HUES64 (cell line): ENCODE data around the gene TACR1.

Experiments used
- H3K27ac ChIP-seq: 2 replicates; pipeline ENCODE4 v1.7.0; 2013; ENCODE audit warnings: low read depth, low read length, inconsistent platforms
- H3K27me3 ChIP-seq: 2 replicates; pipeline ENCODE4 v1.6.1; 2013; ENCODE audit warnings: mild to moderate bottlenecking, low read length; ENCODE audit not compliant: insufficient read depth
- H3K36me3 ChIP-seq: 2 replicates; pipeline ENCODE4 v1.6.1; 2013; ENCODE audit warnings: mild to moderate bottlenecking, low read length; ENCODE audit not compliant: insufficient read depth
- H3K4me1 ChIP-seq: 2 replicates; pipeline ENCODE4 v1.6.1; 2013; ENCODE audit warnings: mild to moderate bottlenecking, low read length, moderate library complexity; ENCODE audit not compliant: insufficient read depth
- H3K4me3 ChIP-seq: 2 replicates; pipeline ENCODE4 v1.5.1; 2013; ENCODE audit warnings: mild to moderate bottlenecking, low read length, moderate library complexity
- H3K9ac ChIP-seq: 2 replicates; pipeline ENCODE4 v1.6.1; 2013; ENCODE audit warnings: mild to moderate bottlenecking, low read depth, low read length
- H3K9me3 ChIP-seq: 2 replicates; pipeline ENCODE4 v1.6.1; 2013; ENCODE audit warnings: low read depth, low read length; ENCODE audit not compliant: insufficient read depth
- WGBS: fragments of 150-250, 120-280 bp; methylation state at CpG from one replicate; pipeline ENCODE4 v1.1.7; 2013; ENCODE audit warnings: missing lambda C conversion rate; 5-methylcytosine and 5-hydroxymethylcytosine counted together

TACR1 gene

GRCh38 chr2:75140288-75140687 lies 59.0 kb downstream of the TACR1 start:
- Histone ChIP-seq H3K27me3 (no peaks in the 10 kb centered on the region), H3K36me3 (no peaks in the 10 kb centered on the region), H3K27ac (no peak overlapping the region), H3K4me1 (0 out of 2 replicates have a peak, but pooled peaks cover 3% of the 10 kb centered on the region), H3K9me3 (no peaks in the 10 kb centered on the region), H3K9ac (no peak overlapping the region), H3K4me3 (no peak overlapping the region)
- 75% methylated on average over 1 of the region's 1 CpG for WGBS

- 0 out of 2 replicates have a peak, but pooled peaks cover 3% of the 10 kb centered on the region for H3K4me1 ChIP-seq
- 91% methylated on average over 3 of the region's 3 CpGs for WGBS
- H3K9ac ChIP-seq, result no peak overlapping the region
- H3K36me3 ChIP-seq, result no peaks in the 10 kb centered on the region
- H3K4me3 ChIP-seq, result no peak overlapping the region
- H3K27ac ChIP-seq, result no peak overlapping the region
- no peaks in the 10 kb centered on the region for H3K27me3 ChIP-seq
- H3K9me3 ChIP-seq, result no peaks in the 10 kb centered on the region
Measured at GRCh38 chr2:75139171-75139570, 60.1 kb downstream of the TACR1 start.

DNA sequence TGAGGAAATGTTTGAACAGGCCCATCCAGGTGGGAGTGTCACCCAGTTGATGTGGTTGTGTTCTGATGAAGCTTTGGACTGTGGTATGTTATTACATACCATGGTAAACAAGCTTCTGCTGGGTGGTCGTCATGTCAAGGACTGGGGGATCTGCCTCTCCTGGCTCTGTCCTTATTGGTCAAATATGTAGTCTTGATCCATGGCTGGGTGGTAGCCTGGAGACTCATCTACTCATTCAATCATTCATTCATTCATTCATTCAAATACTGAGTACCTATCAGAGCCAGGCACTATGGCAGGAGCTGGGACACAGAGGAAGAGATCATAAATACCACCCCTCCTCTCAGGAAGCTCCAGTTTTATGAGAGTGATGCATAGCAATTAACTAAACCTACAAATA lies 60.8 kb downstream of the TACR1 start:
- no peak overlapping the region for H3K4me3 ChIP-seq
- H3K4me1 ChIP-seq, result 0 out of 2 replicates have a peak, but pooled peaks cover 3% of the 10 kb centered on the region
- H3K36me3 ChIP-seq, result no peaks in the 10 kb centered on the region
- H3K27ac ChIP-seq, result no peak overlapping the region
- 100% methylated on average over 1 of the region's 1 CpG for WGBS
- H3K9me3 ChIP-seq, result no peaks in the 10 kb centered on the region
- H3K27me3 ChIP-seq, result no peaks in the 10 kb centered on the region
- no peak overlapping the region for H3K9ac ChIP-seq

- peaks cover 8% of the 10 kb centered on the region; the same call in 1 of the 2 replicates for H3K4me1 ChIP-seq
- no peak overlapping the region for H3K27ac ChIP-seq
- no peaks in the 10 kb centered on the region for H3K27me3 ChIP-seq
- H3K4me3 ChIP-seq, result no peak overlapping the region
- H3K9me3 ChIP-seq, result no peaks in the 10 kb centered on the region
- no peaks in the 10 kb centered on the region for H3K36me3 ChIP-seq
- no peak overlapping the region for H3K9ac ChIP-seq
- WGBS, result 77% methylated on average over 8 of the region's 8 CpGs
Measured at GRCh38 chr2:75135776-75136400, 63.4 kb downstream of the TACR1 start.

DNA sequence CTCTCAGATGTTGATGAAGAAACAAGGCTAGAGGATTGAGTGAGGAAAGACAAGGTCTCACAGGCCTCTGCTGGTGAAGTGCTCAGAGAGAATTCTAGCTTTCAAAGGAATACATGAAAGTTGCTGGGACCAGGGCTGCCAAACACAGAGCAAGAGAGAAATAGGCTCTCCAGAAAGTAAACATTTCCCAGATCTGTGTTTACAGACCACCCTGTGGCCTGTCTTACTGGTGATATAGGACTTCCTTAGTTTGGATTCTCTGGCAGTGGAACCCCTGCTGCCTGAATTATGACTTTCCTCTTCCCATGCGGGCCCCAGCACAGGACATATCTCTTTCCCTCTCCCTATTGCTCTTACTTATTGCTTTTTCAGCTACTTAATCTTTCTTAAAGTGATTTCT lies 64.5 kb downstream of the TACR1 start:
- 61% methylated on average over 1 of the region's 1 CpG for WGBS
- Histone ChIP-seq H3K4me1 (peaks cover 8% of the 10 kb centered on the region; the same call in 1 of the 2 replicates), H3K4me3 (no peak overlapping the region), H3K27ac (no peak overlapping the region), H3K36me3 (no peaks in the 10 kb centered on the region), H3K9me3 (no peaks in the 10 kb centered on the region), H3K27me3 (no peaks in the 10 kb centered on the region), H3K9ac (no peak overlapping the region)

DNA sequence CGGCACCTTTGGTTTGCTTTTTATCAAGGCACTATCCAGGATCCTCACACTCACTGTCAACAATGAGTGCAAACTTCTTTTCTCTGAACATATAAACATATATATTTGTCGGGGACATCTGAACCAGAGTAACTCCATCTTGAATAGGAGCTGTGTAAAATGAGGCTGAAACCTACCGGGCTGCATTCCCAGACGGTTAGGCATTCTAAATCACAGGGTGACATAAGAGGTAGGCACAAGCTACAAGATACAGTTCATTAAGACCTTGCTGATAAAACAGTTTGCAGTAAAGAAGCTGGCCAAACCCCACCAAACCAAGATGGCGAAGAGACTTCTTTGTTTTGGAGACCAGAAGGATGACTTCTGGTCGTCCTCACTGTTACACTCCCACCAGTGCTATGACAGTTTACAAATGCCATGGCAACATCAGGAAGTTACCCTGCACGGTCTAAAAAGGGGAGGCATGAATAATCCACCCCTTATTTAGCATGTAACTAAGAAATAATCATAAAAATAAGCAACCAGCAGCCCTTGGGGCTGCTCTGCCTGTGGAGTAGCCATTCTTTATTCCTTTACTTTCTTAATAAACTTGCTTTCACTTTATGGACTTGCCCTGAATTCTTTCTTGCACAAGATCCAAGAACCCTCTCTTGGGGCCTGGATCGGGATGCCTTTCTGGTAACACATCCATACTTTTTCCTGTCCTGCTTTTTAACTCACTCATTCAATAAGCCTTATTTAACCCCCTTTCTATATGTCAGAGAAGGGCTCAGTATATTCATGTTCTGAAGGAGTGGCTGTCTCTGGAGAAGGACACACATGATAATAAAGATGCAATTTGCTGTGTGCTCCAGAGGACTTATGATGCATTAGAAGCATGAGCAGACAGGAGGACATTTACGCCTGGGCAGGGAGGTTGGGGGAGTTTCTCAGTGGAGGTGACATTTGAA lies 65.4 kb downstream of the TACR1 start:
- Histone ChIP-seq H3K4me3 (no peak overlapping the region), H3K36me3 (no peaks in the 10 kb centered on the region), H3K27me3 (no peaks in the 10 kb centered on the region), H3K9me3 (no peaks in the 10 kb centered on the region), H3K4me1 (peaks cover 8% of the 10 kb centered on the region; the same call in 1 of the 2 replicates), H3K9ac (no peak overlapping the region), H3K27ac (no peak overlapping the region)
- 91% methylated on average over 9 of the region's 9 CpGs for WGBS

- H3K27me3 ChIP-seq, result no peaks in the 10 kb centered on the region
- H3K9me3 ChIP-seq, result no peaks in the 10 kb centered on the region
- no peak overlapping the region for H3K4me3 ChIP-seq
- 81% methylated on average over 1 of the region's 1 CpG for WGBS
- no peaks in the 10 kb centered on the region for H3K36me3 ChIP-seq
- no peak overlapping the region for H3K9ac ChIP-seq
- peaks cover 5% of the 10 kb centered on the region; the same call in 1 of the 2 replicates for H3K4me1 ChIP-seq
- no peak overlapping the region for H3K27ac ChIP-seq
Measured at GRCh38 chr2:75130171-75130570, 69.1 kb downstream of the TACR1 start.

GRCh38 chr2:75123876-75124275 lies 75.4 kb downstream of the TACR1 start:
- 97% methylated on average over 6 of the region's 6 CpGs for WGBS
- no peaks in the 10 kb centered on the region for H3K36me3 ChIP-seq
- no peaks in the 10 kb centered on the region for H3K4me1 ChIP-seq
- H3K27me3 ChIP-seq, result no peaks in the 10 kb centered on the region
- no peak overlapping the region for H3K27ac ChIP-seq
- H3K4me3 ChIP-seq, result no peak overlapping the region
- no peaks in the 10 kb centered on the region for H3K9me3 ChIP-seq
- no peak overlapping the region for H3K9ac ChIP-seq

GRCh38 chr2:75113231-75113869 lies 86.0 kb downstream of the TACR1 start:
- WGBS, result 89% methylated on average over 2 of the region's 4 CpGs
- Histone ChIP-seq H3K9ac (no peak overlapping the region), H3K4me1 (peaks cover 8% of the 10 kb centered on the region; the same call in 1 of the 2 replicates), H3K36me3 (no peaks in the 10 kb centered on the region), H3K9me3 (no peaks in the 10 kb centered on the region), H3K4me3 (no peak overlapping the region), H3K27ac (no peak overlapping the region), H3K27me3 (no peaks in the 10 kb centered on the region)

GRCh38 chr2:75108937-75109482 lies 90.3 kb downstream of the TACR1 start:
- H3K4me1 ChIP-seq, result peaks cover 8% of the 10 kb centered on the region; the same call in 1 of the 2 replicates
- H3K36me3 ChIP-seq, result no peaks in the 10 kb centered on the region
- no peak overlapping the region for H3K9ac ChIP-seq
- H3K9me3 ChIP-seq, result no peaks in the 10 kb centered on the region
- H3K27ac ChIP-seq, result no peak overlapping the region
- H3K4me3 ChIP-seq, result no peak overlapping the region
- 90% methylated on average over 9 of the region's 9 CpGs for WGBS
- H3K27me3 ChIP-seq, result no peaks in the 10 kb centered on the region

DNA sequence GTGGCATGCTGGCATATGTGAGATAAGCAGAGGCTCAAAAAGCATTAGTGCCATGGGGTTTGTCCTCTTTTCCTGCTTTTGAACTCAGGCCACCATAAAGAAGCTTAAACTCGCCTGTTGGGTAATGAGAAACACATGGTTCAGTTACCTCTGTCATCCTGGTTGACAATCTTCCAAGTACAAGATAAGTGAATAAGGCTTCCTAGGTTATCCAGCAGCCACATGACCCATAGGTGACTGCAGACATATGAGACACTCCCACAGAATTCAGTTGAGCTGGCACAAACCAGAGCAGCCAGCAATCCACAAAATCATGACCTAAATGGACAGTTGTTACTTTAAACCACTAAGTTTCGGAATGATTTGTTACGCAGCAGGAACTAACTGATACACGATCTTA lies 97.3 kb downstream of the TACR1 start:
- no peaks in the 10 kb centered on the region for H3K36me3 ChIP-seq
- no peak overlapping the region for H3K27ac ChIP-seq
- peaks cover 7% of the 10 kb centered on the region for H3K9me3 ChIP-seq
- no peaks in the 10 kb centered on the region for H3K4me1 ChIP-seq
- no peak overlapping the region for H3K4me3 ChIP-seq
- 96% methylated on average over 4 of the region's 4 CpGs for WGBS
- H3K27me3 ChIP-seq, result no peaks in the 10 kb centered on the region
- no peak overlapping the region for H3K9ac ChIP-seq
